K562 (cell line): Measurements from ENCODE around the gene MEF2B. TPM values are rescaled to one million over a fixed set of nuclear protein-coding genes. Genes with fewer than 3 reads are reported as not detected.
A peak's percentile ranks its signal among the peaks of the same experiment; 100 is the strongest.

Experiments used
- BMI1 ChIP-seq: fragments of 150-350 bp; IDR thresholded peaks from 2 replicates; pipeline ENCODE4 v1.6.1; 2014; ENCODE audit warnings: low read length
- EP300 ChIP-seq: IDR thresholded peaks from 2 replicates; pipeline ENCODE4 v1.6.1; 2012; ENCODE audit warnings: low read length, improper control_type of control experiment
- FOS ChIP-seq: IDR thresholded peaks from 3 replicates; pipeline ENCODE4 v1.6.1; 2011; ENCODE audit not compliant: insufficient read length; ENCODE audit errors: extremely low read depth
- FOXA3 ChIP-seq, 2 experiments: fragments of 450-650 bp in 1 of 2; sonication (generic) in 1 of 2; formaldehyde crosslinking; IDR thresholded peaks in 1 of 2; conservative IDR thresholded peaks in 1 of 2; 2 replicates each; pipeline versions ENCODE4 v1.4.0 to v1.8.0; 2020 to 2022; ENCODE audit warnings: mild to moderate bottlenecking in 2 of 2, missing genetic modification reagents in 1 of 2
- HNRNPLL ChIP-seq: fragments of 200-400 bp; formaldehyde crosslinking; IDR thresholded peaks from 2 replicates; pipeline ENCODE4 v1.6.1; 2017; ENCODE audit warnings: low read length, low read depth, mild to moderate bottlenecking; ENCODE audit not compliant: poor library complexity, severe bottlenecking
- HOXB6 ChIP-seq: fragments of 250-450 bp; sonication (Bioruptor Pico); IDR thresholded peaks from 2 replicates; pipeline ENCODE4 v1.5.1; 2022; ENCODE audit warnings: mild to moderate bottlenecking, borderline replicate concordance
- ILK ChIP-seq: fragments of 450-650 bp; IDR thresholded peaks from 2 replicates; pipeline ENCODE4 v1.6.1; 2016; ENCODE audit warnings: missing genetic modification characterization, low read depth, mild to moderate bottlenecking, missing compliant biosample characterization, moderate library complexity, borderline replicate concordance
- LEF1 ChIP-seq: fragments of 450-650 bp; IDR thresholded peaks from 2 replicates; pipeline ENCODE4 v1.6.1; 2016; ENCODE audit warnings: mild to moderate bottlenecking
- MCM7 ChIP-seq, 2 experiments: fragments of 450-650 bp; IDR thresholded peaks; 2 replicates each; pipeline ENCODE4 v1.6.1; 2016 to 2018
- MEF2D ChIP-seq: conservative IDR thresholded peaks from 2 replicates; pipeline ENCODE4 v1.6.1; 2016; ENCODE audit warnings: low read depth, missing genetic modification characterization, missing compliant biosample characterization
- MXI1 ChIP-seq: IDR thresholded peaks from 2 replicates; pipeline ENCODE4 v1.6.1; 2011; ENCODE audit warnings: low read depth, mild to moderate bottlenecking, improper control_type of control experiment, low read length
- MYBL2 ChIP-seq, 2 experiments: fragments of 450-650 bp in 1 of 2; sonication (generic) in 1 of 2; formaldehyde crosslinking in 1 of 2; IDR thresholded peaks; 2 replicates each; pipeline versions ENCODE4 v1.6.1 to v1.8.1; 2017 to 2022; ENCODE audit warnings: borderline replicate concordance in 1 of 2, inconsistent platforms in 1 of 2, low read depth in 1 of 2, mild to moderate bottlenecking in 1 of 2, missing genetic modification reagents in 1 of 2, moderate library complexity in 1 of 2
- NCOA1 ChIP-seq: fragments of 450-650 bp; IDR thresholded peaks from 2 replicates; pipeline ENCODE4 v1.6.1; 2016; ENCODE audit warnings: low read depth
- RBFOX2 ChIP-seq: fragments of 200-400 bp; formaldehyde crosslinking; IDR thresholded peaks from 2 replicates; pipeline ENCODE4 v1.6.1; 2017; ENCODE audit warnings: low read depth, mild to moderate bottlenecking, low read length, moderate library complexity
- SMARCB1 ChIP-seq: IDR thresholded peaks from 2 replicates; pipeline ENCODE4 v1.6.1; 2011; ENCODE audit warnings: improper control_type of control experiment, low read depth; ENCODE audit not compliant: insufficient read length
- ZNF146 ChIP-seq: IDR thresholded peaks from one replicate; pipeline ENCODE4 v1.6.1; 2018; ENCODE audit warnings: missing compliant biosample characterization; ENCODE audit not compliant: unreplicated experiment
- ZNF217 ChIP-seq: sonication (generic); formaldehyde crosslinking; IDR thresholded peaks from 2 replicates; pipeline ENCODE4 v1.8.0; 2022; ENCODE audit warnings: mild to moderate bottlenecking, missing genetic modification reagents
- ZNF24 ChIP-seq: fragments of 450-650 bp; IDR thresholded peaks from 2 replicates; pipeline ENCODE4 v1.6.1; 2016
- ZNF324 ChIP-seq: fragments of 250-450 bp; sonication (Bioruptor Pico); IDR thresholded peaks from 2 replicates; pipeline ENCODE4 v1.4.0; 2020; ENCODE audit warnings: mild to moderate bottlenecking
- ZNF445 ChIP-seq: fragments of 250-450 bp; sonication (Bioruptor Pico); IDR thresholded peaks from 2 replicates; pipeline ENCODE4 v1.4.0; 2020; ENCODE audit warnings: low read depth, mild to moderate bottlenecking, moderate library complexity
- ZNF696 ChIP-seq: fragments of 250-450 bp; sonication (Bioruptor Pico); conservative IDR thresholded peaks from 2 replicates; pipeline ENCODE4 v1.4.0; 2020; ENCODE audit warnings: mild to moderate bottlenecking, moderate library complexity
- ZNF699 ChIP-seq: fragments of 250-450 bp; sonication (Bioruptor Pico); IDR thresholded peaks from 2 replicates; pipeline ENCODE4 v1.8.0; 2021; ENCODE audit warnings: mild to moderate bottlenecking, moderate library complexity; ENCODE audit not compliant: insufficient replicate concordance
- polyA plus RNA-seq, 8 experiments: library from polyadenylated mRNA; depleted of rRNA in 4 of 8; stranded (reverse) in 5 of 8; unstranded in 3 of 8; fragments of >200 nt; fragmentation: Nextera tagmentation in 2 of 8; fragmentation: Illumina TruSeq in 1 of 8; extraction: Ambion mirVana in 2 of 8; extraction: Trizol in 1 of 8; gene quantifications; 2 replicates each; pipeline versions ENCODE4 v1.2.1 to v1.2.3, GENCODE V29; 2011 to 2014; ENCODE audit warnings: inconsistent platforms in 1 of 8, missing spikeins in 1 of 8
- total RNA-seq, 7 experiments: library from RNA; depleted of rRNA in 6 of 7; stranded (reverse); fragments of >200 nt in 6 of 7; fragmentation: Illumina TruSeq in 2 of 7; extraction: Trizol in 2 of 7; gene quantifications; 2 replicates each; pipeline versions ENCODE4 v1.2.1 to v1.2.3, GENCODE V29; 2011 to 2021; ENCODE audit warnings: low replicate concordance in 1 of 7
- TF ChIP-seq, protein P1 (sequence below): fragments of 250-450 bp; sonication (Bioruptor Pico); IDR thresholded peaks from 2 replicates; pipeline ENCODE4 v1.9.0; 2021; ENCODE audit warnings: mild to moderate bottlenecking
- TF ChIP-seq, protein P2 (sequence below), 2 experiments: fragments of 450-650 bp in 1 of 2; sonication (generic) in 1 of 2; formaldehyde crosslinking in 1 of 2; IDR thresholded peaks in 1 of 2; conservative IDR thresholded peaks in 1 of 2; 2 replicates each; pipeline versions ENCODE4 v1.6.1 to v1.8.1; 2016 to 2023; ENCODE audit warnings: mild to moderate bottlenecking in 2 of 2, moderate library complexity in 2 of 2, inconsistent platforms in 1 of 2, missing genetic modification reagents in 1 of 2
- TF ChIP-seq, protein P3 (sequence below): fragments of 450-650 bp; formaldehyde crosslinking; IDR thresholded peaks from 2 replicates; pipeline ENCODE4 v1.4.0; 2020; ENCODE audit warnings: mild to moderate bottlenecking
- TF ChIP-seq, protein P4 (sequence below), 2 experiments: fragments of 450-650 bp; IDR thresholded peaks; 2 replicates each; pipeline ENCODE4 v1.6.1; 2016

The MEF2B gene
- total and polyA plus RNA-seq, 9 of the 15 experiments (the other 6 are each of a cell fraction or from before 2014, with no cell fraction given) = 0.14 to 1.9 (median 0.71) TPM; not detected in 3

GRCh38 chr19:19105365-19106055 lies 64.6 kb downstream of the MEF2B start (continued):
- TF ChIP-seq BMI1 (no peak), HNRNPLL (no peak), ILK (tag) (no peak), NCOA1 (no peak), FOXA3 (CRISPR knock-in tag; conservative IDR thresholded peaks at IDR 0.05 in 1 of 2, IDR thresholded peaks at IDR 0.05 in 1 of 2) (no peak; a peak in 1 of 4 replicates), LEF1 (no peak; the same call in 1 of the 2 replicates), ZNF699 (CRISPR knock-in tag) (no peak), MXI1 (no peak), MEF2D (tag) (no peak), RBFOX2 (peak; percentile 76), HOXB6 (CRISPR knock-in tag) (no peak), EP300 (peak; percentile 5; the same call in 1 of the 2 replicates), FOS (no peak), MYBL2 (IDR thresholded peaks at IDR 0.05; ENCODE audit: low read depth) (no peak), MYBL2 (CRISPR knock-in tag; IDR thresholded peaks at IDR 0.05; ENCODE audit: borderline replicate concordance) (no peak), SMARCB1 (no peak), ZNF24 (no peak), ZNF146 (CRISPR knock-in tag) (no peak), ZNF324 (no peak), MCM7 (IDR thresholded peaks at IDR 0.05) (no peak), ZNF217 (no peak), ZNF445 (CRISPR knock-in tag) (no peak), ZNF696 (CRISPR knock-in tag) (no peak)
- TF ChIP-seq, protein P1, sequence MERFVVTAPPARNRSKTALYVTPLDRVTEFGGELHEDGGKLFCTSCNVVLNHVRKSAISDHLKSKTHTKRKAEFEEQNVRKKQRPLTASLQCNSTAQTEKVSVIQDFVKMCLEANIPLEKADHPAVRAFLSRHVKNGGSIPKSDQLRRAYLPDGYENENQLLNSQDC (CRISPR knock-in tag) = no peak
- TF ChIP-seq, protein P2, sequence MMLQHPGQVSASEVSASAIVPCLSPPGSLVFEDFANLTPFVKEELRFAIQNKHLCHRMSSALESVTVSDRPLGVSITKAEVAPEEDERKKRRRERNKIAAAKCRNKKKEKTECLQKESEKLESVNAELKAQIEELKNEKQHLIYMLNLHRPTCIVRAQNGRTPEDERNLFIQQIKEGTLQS (IDR thresholded peaks at IDR 0.05) = 0 out of 2 replicates have a peak, but pooled peaks have one; percentile 11
- TF ChIP-seq, protein P2 (CRISPR knock-in tag; conservative IDR thresholded peaks at IDR 0.05) = no peak
- TF ChIP-seq, protein P3, sequence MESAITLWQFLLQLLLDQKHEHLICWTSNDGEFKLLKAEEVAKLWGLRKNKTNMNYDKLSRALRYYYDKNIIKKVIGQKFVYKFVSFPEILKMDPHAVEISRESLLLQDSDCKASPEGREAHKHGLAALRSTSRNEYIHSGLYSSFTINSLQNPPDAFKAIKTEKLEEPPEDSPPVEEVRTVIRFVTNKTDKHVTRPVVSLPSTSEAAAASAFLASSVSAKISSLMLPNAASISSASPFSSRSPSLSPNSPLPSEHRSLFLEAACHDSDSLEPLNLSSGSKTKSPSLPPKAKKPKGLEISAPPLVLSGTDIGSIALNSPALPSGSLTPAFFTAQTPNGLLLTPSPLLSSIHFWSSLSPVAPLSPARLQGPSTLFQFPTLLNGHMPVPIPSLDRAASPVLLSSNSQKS = no peak
- TF ChIP-seq, protein P4, sequence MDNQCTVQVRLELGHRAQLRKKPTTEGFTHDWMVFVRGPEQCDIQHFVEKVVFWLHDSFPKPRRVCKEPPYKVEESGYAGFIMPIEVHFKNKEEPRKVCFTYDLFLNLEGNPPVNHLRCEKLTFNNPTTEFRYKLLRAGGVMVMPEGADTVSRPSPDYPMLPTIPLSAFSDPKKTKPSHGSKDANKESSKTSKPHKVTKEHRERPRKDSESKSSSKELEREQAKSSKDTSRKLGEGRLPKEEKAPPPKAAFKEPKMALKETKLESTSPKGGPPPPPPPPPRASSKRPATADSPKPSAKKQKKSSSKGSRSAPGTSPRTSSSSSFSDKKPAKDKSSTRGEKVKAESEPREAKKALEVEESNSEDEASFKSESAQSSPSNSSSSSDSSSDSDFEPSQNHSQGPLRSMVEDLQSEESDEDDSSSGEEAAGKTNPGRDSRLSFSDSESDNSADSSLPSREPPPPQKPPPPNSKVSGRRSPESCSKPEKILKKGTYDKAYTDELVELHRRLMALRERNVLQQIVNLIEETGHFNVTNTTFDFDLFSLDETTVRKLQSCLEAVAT (IDR thresholded peaks at IDR 0.05) = no peak
